AG09309 (cell line): ENCODE data around the gene TTLL9.

ENCODE experiments used
- DNase-seq: peaks from one replicate; pipeline ENCODE4 v3.0.0-alpha.2; 2010; ENCODE audit warnings: low read depth
- H3K4me3 ChIP-seq: 2 replicates; pipeline ENCODE4 v1.5.1; 2011; ENCODE audit warnings: mild to moderate bottlenecking, low read depth, low read length, moderate library complexity; ENCODE audit not compliant: control insufficient read depth
- TF ChIP-seq, protein P1 (sequence below): IDR thresholded peaks from 2 replicates; pipeline ENCODE4 v1.5.1; 2011; ENCODE audit warnings: mild to moderate bottlenecking, low read depth, low read length, inconsistent platforms; ENCODE audit not compliant: insufficient read depth, control insufficient read depth; ENCODE audit errors: missing control alignments

The TTLL9 gene

DNA sequence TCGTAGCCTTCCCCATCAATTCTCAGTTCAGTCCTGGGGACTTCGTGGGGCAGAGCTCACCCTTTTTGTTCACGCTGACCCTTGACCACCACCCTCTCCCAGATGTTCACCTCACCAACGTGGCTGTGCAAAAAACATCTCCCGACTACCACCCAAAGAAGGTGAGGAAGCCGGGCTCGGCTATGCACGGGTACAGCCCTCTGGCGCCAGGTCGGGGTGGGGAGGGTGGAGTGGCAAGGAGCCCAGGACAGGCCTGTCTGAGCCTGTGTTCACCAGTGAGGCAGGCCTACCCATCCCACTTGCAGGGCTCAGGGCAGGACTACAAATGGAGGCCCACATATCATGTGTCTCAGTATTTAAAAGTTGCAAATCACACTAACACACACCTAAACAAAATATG is 63.3 kb downstream of the TTLL9 start:
- TF ChIP-seq, protein P1, sequence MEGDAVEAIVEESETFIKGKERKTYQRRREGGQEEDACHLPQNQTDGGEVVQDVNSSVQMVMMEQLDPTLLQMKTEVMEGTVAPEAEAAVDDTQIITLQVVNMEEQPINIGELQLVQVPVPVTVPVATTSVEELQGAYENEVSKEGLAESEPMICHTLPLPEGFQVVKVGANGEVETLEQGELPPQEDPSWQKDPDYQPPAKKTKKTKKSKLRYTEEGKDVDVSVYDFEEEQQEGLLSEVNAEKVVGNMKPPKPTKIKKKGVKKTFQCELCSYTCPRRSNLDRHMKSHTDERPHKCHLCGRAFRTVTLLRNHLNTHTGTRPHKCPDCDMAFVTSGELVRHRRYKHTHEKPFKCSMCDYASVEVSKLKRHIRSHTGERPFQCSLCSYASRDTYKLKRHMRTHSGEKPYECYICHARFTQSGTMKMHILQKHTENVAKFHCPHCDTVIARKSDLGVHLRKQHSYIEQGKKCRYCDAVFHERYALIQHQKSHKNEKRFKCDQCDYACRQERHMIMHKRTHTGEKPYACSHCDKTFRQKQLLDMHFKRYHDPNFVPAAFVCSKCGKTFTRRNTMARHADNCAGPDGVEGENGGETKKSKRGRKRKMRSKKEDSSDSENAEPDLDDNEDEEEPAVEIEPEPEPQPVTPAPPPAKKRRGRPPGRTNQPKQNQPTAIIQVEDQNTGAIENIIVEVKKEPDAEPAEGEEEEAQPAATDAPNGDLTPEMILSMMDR = no peak
- no peak overlapping the region for H3K4me3 ChIP-seq
- no peak for DNase-seq

DNA sequence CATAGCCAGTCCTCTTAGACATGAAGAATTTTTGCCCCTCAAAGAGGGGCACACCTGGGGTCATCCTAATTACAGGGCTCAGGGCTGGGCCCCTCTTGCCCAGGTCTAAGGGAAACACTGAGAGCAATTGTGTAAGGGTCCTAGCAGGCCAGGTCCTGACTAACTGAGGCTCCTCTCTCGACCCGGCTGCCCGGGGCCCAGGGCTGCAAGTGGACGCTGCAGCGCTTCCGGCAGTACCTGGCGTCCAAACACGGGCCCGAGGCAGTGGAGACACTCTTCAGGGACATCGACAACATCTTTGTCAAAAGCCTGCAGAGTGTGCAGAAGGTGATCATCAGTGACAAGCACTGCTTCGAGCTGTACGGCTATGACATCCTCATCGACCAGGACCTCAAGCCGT is 64.1 kb downstream of the TTLL9 start:
- no peak for DNase-seq
- no peak overlapping the region for H3K4me3 ChIP-seq
- TF ChIP-seq, protein P1 = no peak

DNA sequence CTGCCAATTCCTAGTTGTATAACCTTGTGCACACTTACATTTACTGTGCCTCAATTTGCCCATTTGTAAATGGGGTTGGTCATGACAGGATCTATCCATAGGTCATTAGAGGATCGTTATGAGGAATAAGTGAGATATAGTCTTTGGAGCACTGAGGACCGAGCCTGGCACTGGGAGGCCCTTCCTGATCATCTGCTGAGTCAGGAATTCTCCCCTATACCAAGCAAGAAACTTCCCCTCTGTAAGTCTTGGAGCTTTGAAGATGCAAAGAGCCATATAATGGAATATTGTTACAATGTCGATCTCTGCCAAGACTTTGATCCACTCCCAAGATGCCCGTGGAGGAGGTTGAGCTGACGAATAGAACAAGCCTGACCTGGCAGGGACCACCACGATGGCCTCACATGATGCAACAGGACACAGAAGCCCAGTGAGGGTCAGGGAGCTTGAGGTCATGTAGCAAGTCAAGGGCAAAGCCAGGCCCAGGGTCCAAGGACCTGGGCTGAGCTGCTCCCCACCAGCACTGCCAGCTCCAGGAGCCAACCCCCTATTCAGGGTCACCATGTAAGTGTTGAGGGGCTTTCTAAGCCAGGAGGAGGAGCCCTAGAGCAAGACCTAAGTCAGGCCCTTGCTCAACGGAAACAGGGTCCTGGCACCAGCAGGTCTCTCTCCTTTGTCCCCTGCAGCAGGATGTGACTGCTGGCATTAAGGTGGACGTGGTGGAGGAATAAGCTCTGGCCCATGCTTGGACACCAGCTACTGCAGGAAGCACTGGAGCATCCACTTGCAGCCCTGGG is 64.7 kb downstream of the TTLL9 start:
- no peak for DNase-seq
- TF ChIP-seq, protein P1 = no peak
- no peak overlapping the region for H3K4me3 ChIP-seq

DNA sequence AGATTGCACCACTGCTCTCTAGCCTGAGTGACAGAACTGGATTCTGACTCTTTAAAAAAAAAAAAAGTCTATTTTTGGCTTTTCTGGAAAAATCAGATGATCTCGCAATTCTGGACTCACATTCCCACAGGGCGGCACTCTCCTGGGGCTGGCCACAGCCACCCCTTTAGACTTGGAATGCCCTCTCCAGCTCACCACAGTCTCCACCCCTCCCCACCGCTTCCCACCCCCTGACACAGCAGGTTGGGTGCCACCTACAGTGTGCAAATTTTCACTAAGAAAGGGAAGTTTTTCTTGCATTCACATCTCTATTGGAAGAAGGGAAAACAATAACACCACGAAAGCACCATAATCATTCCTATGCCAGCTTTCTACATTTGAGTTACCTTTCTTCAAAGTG is 66.0 kb downstream of the TTLL9 start:
- DNase-seq = no peak
- no peak overlapping the region for H3K4me3 ChIP-seq
- TF ChIP-seq, protein P1 = no peak

DNA sequence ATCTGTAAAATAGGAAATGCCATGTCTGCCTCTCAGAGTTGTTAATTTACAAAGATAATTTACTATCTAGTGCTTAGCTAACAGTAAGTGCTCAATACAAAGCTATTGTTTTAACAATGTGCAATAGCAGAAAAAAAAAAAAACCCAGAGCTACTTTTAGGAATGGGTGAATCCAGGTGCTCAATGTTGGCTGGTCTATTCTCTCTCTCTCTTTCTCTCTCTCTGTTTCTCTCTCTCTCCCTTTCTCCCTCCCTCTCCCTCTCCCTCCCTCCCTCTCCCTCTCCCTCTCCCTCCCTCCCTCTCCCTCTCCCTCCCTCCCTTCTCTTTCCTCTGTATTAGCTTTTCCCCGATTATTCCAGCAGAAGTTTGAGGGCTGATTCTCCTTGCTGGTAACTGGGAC is 67.4 kb downstream of the TTLL9 start:
- TF ChIP-seq, protein P1 = no peak
- H3K4me3 ChIP-seq = no peak overlapping the region
- DNase-seq = no peak

DNA sequence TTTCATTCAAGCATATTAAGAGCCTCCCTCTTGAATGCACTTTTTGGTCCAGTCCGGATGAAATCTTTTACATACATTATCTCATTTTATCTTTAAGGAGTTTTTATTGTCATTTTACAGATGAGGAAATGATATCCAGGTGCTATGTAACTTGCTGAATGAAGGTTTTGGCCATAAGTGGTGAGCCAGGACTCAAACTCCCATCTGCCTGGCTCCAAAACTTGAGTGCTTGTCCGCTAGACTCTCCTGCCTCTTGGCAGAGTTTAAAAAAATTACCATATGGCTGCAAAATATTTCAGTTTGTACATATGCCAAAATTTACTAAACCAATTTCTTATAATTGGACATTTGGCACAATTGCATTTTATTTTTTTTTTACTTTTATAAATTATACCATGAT is 69.2 kb downstream of the TTLL9 start:
- DNase-seq = no peak
- TF ChIP-seq, protein P1 = no peak
- H3K4me3 ChIP-seq = no peak overlapping the region
